ENCODE data around the gene ATG9A. TPM values are rescaled to one million over a fixed set of nuclear protein-coding genes. Genes with fewer than 3 reads are reported as not detected.

ATG9A gene
- total RNA-seq, 5 donors from 2014 or later (not counting 1 experiment from before 2014, with no cell fraction given), result 52.5 to 72.9 (median 57.6) TPM

DNA sequence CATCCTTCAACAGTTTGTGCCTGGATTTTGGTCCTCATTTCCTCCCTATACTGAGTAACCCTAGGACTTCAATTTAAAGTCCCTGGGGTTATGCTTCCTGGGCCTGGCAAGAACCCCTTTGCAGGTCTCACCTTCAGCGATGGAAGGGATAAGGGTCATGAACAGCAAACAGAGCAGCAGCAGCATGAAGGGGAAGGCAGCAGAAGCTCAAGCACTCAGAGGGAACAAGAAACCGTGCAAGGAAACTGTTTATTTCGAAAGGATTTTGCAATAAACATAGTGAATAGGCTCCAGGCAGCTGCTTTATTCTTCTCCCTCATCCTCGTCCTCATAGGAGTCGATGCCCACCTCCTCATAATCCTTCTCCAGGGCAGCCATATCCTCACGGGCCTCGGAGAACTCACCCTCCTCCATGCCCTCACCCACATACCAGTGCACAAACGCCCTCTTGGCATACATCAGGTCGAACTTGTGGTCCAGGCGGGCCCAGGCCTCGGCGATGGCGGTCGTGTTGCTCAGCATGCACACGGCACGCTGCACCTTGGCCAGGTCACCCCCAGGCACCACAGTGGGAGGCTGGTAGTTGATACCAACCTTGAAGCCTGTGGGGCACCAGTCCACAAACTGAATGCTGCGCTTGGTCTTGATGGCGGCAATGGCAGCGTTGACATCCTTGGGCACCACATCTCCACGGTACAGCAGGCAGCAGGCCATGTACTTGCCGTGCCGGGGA is 20.8 kb upstream of the ATG9A start:
- DNase-seq (peak in 1 of 35 experiments; percentile 26), ATAC-seq (replicated peaks in 1 of 4) (no peak)
- CTCF ChIA-PET, result interaction anchor here in 1 of 2 donors (0.5 to 1.9 kb wide), 5 partner anchors 9 to 91 kb away, joined by 3 to 6 read pairs (median 4); partner anchors contain the start of genes ANKZF1 and ATG9A
- POLR2A ChIA-PET, result interaction anchor here (0.5 to 3.0 kb wide), 8 partner anchors 11 to 74 kb away, joined by 3 to 14 read pairs (median 4); partner anchors contain the start of genes DNAJB2 (in 2 of the 2), ANKZF1 (in 1 of the 2), ATG9A (in 1 of the 2) and CNPPD1 (in 1 of the 2)
- Histone ChIP-seq H3K9me3 (no peaks in the 10 kb centered on the region), H3K27ac (ENCODE audit: low read length) (peak overlapping the region; percentile 94), H3K4me1 (ENCODE audit: control insufficient read depth in 1 of 2, extremely low read depth in 1 of 2, insufficient read depth in 2 of 2, low read length in 2 of 2) (peaks cover 51 to 80% of the 10 kb centered on the region in 2 experiments), H3K36me3 (ENCODE audit: control insufficient read depth in 2 of 2, extremely low read depth in 1 of 2, insufficient read depth in 1 of 2, low read length in 1 of 2) (peaks cover 15 to 41% of the 10 kb centered on the region in 2 donors), H3K27me3 (replicated peaks in 1 of 2; ENCODE audit: control insufficient read depth in 2 of 2, extremely low read depth in 1 of 2, insufficient read depth in 2 of 2, low read length in 1 of 2) (no peaks in the 10 kb centered on the region), H3K4me3 (ENCODE audit: control insufficient read depth in 1 of 2, extremely low read depth in 1 of 2, low read length in 1 of 2) (peak overlapping the region; percentile 42 to 64)
- Mint-ChIP-seq H3K27ac (peak overlapping the region; percentile 98 to 99), H3K9me3 (no peaks in the 10 kb centered on the region), H3K4me3 (peak overlapping the region; percentile 75 to 96 (median 83)), H3K4me1 (peaks cover 72 to 76% (median 74%) of the 10 kb centered on the region in 3 donors), H3K27me3 (no peaks in the 10 kb centered on the region), H3K36me3 (peaks cover 39% of the 10 kb centered on the region)
- 76% methylated on average over 17 of the region's 22 CpGs for WGBS (ENCODE audit: insufficient coverage)

DNA sequence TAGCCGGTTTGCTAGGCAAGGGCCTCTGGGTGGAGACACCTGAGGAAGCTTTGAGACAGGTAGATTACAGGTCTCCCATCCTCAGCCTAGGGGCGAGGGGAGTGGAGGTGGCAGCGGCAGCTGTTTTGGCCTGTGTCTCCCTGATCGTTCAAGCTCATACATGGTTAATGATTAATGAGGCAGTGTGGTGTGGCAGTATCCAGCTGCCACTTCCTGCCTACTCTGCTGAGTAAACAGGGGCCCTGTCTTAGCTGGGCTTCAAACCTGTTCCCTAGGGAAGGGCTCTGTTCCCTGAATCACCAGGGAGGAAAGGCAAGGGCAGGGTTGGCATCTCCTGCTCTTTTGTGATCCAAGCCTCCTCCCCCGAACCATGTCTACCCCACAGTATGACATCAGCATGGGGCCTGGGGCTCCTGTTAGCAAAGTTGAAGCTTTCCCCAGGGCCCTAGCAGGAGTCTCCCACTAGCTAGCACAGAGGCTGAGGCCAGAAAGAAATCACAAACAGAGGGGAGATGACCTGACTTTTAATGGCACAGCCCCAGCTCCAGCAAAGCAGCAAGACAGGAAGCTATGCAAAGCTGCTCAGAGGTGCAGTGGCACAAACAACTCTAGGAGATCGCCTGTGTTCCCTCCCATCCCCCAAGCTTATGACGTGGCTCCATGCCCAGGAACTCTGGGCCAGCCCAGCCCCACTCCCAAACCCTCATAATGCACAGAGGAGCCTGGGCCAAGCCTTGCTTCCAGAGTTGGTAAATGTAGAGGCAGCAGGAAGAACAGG is 20.0 kb upstream of the ATG9A start:
- no peaks in the 10 kb centered on the region for H3K27me3 ChIP-seq (replicated peaks in 1 of 2; ENCODE audit: control insufficient read depth in 2 of 2, extremely low read depth in 1 of 2, insufficient read depth in 2 of 2, low read length in 1 of 2)
- H3K4me1 ChIP-seq (ENCODE audit: control insufficient read depth in 1 of 2, extremely low read depth in 1 of 2, insufficient read depth in 2 of 2, low read length in 2 of 2), result peaks cover 56 to 81% of the 10 kb centered on the region in 2 experiments
- 0% methylated on average over 2 of the region's 7 CpGs for WGBS (ENCODE audit: insufficient coverage)
- H3K27me3 Mint-ChIP-seq, result no peaks in the 10 kb centered on the region
- H3K9me3 Mint-ChIP-seq, result no peaks in the 10 kb centered on the region
- peaks cover 76 to 80% (median 76%) of the 10 kb centered on the region in 3 donors for H3K4me1 Mint-ChIP-seq
- peak in 3 of 4 experiments; percentile 7 to 13 (median 10) for ATAC-seq (replicated peaks in 1 of 4)
- peaks cover 39% of the 10 kb centered on the region for H3K36me3 Mint-ChIP-seq
- peak overlapping the region; percentile 98 to 99 for H3K27ac Mint-ChIP-seq
- CTCF ChIA-PET, result interaction anchor here (0.5 to 1.9 kb wide), 10 partner anchors 9 to 187 kb away, joined by 3 to 6 read pairs (median 3); partner anchors contain the start of genes ANKZF1 (in 1 of the 2) and ATG9A (in 1 of the 2)
- peak overlapping the region; percentile 94 for H3K27ac ChIP-seq (ENCODE audit: low read length)
- peaks cover 15 to 41% of the 10 kb centered on the region in 2 donors for H3K36me3 ChIP-seq (ENCODE audit: control insufficient read depth in 2 of 2, extremely low read depth in 1 of 2, insufficient read depth in 1 of 2, low read length in 1 of 2)
- peak overlapping the region; percentile 75 to 96 (median 83) for H3K4me3 Mint-ChIP-seq
- DNase-seq, result peak in 31 of 35 experiments; percentile 19 to 79 (median 54)
- peak overlapping the region; percentile 42 to 64 for H3K4me3 ChIP-seq (ENCODE audit: control insufficient read depth in 1 of 2, extremely low read depth in 1 of 2, low read length in 1 of 2)
- no peaks in the 10 kb centered on the region for H3K9me3 ChIP-seq
- POLR2A ChIA-PET, result interaction anchor here (0.5 to 3.0 kb wide), 11 partner anchors 12 to 353 kb away, joined by 3 to 14 read pairs (median 4); partner anchors contain the start of genes ANKZF1 (in 2 of the 2), ATG9A (in 2 of the 2), DNAJB2 (in 2 of the 2) and CNPPD1 (in 1 of the 2)

DNA sequence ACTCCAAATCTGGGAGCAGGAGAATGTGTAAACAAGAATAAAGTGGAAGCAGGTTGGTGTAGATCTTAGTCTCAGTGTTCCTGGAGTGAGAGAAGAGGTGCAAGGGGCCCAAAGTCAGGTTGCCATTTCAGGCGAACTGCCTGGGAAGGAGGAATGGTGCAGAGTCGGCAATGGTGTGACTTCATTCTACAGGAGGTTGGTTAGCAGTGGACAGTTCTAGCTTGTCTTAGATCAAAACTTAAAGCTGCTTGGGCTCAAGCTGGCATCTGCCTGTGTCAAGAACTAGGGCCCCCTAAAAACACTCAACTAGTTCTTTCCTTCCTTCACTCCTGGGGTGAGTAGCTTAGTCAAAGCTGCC is 19.4 kb upstream of the ATG9A start:
- no CpG with 5 or more reads among the region's 2 CpGs for WGBS (ENCODE audit: insufficient coverage)
- Mint-ChIP-seq H3K4me3 (peak overlapping the region; percentile 75 to 96 (median 83)), H3K9me3 (no peaks in the 10 kb centered on the region), H3K27ac (peak overlapping the region; percentile 98 to 99), H3K4me1 (peaks cover 77 to 82% (median 78%) of the 10 kb centered on the region in 3 donors), H3K27me3 (no peaks in the 10 kb centered on the region), H3K36me3 (peaks cover 39% of the 10 kb centered on the region)
- POLR2A ChIA-PET, result interaction anchor here (0.9 to 3.0 kb wide), 5 partner anchors 19 to 352 kb away, joined by 4 to 14 read pairs (median 10); partner anchors contain the start of genes ANKZF1 (in 2 of the 2), ATG9A (in 2 of the 2) and DNAJB2 (in 2 of the 2)
- peaks cover 15 to 41% of the 10 kb centered on the region in 2 donors for H3K36me3 ChIP-seq (ENCODE audit: control insufficient read depth in 2 of 2, extremely low read depth in 1 of 2, insufficient read depth in 1 of 2, low read length in 1 of 2)
- peak overlapping the region; percentile 42 to 64 for H3K4me3 ChIP-seq (ENCODE audit: control insufficient read depth in 1 of 2, extremely low read depth in 1 of 2, low read length in 1 of 2)
- CTCF ChIA-PET, result interaction anchor here (0.5 to 1.9 kb wide), 9 partner anchors 10 to 186 kb away, joined by 3 to 6 read pairs (median 3); partner anchors contain the start of genes ANKZF1 (in 1 of the 2) and ATG9A (in 1 of the 2)
- H3K4me1 ChIP-seq (ENCODE audit: control insufficient read depth in 1 of 2, extremely low read depth in 1 of 2, insufficient read depth in 2 of 2, low read length in 2 of 2), result peaks cover 57 to 83% of the 10 kb centered on the region in 2 experiments
- H3K9me3 ChIP-seq, result no peaks in the 10 kb centered on the region
- DNase-seq (no peak), ATAC-seq (replicated peaks in 1 of 4) (no peak)
- H3K27ac ChIP-seq (ENCODE audit: low read length), result peak overlapping the region; percentile 94
- no peaks in the 10 kb centered on the region for H3K27me3 ChIP-seq (replicated peaks in 1 of 2; ENCODE audit: control insufficient read depth in 2 of 2, extremely low read depth in 1 of 2, insufficient read depth in 2 of 2, low read length in 1 of 2)

DNA sequence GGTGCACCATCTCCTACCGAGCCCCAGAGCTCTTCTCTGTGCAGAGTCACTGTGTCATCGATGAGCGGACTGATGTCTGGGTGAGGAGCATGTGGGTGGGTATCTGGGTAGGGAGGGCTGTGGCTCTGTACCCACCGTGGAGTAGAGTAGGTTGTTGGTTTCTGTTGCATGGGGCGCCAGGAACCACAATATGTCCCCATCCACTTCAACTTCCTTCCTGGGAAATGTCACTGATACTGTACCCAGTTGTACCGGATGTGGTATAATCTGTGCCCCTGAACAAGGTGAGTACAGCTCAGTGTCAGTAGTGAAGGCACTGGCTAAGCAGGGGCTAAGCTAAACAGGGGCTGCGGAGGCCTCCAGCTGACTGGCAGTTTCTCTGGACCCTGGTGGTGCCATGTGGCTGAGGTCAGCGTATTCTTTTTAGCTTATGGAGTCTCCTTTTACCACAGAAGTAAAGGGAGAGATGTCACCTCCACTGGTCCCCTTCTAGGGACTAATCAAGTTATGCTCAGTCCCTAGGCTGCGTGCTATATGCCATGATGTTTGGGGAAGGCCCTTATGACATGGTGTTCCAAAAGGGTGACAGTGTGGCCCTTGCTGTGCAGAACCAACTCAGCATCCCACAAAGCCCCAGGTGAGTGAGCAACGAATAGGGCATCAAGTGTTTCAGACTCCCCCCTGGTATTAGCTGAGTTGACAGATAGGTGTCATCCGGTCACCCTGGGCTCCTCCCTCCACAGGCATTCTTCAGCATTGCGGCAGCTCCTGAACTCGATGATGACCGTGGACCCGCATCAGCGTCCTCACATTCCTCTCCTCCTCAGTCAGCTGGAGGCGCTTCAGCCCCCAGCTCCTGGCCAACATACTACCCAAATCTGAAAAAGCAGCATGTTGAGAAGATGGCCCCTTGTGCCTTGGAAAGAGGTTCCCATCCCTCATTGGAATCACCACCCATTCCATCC is 18.5 kb upstream of the ATG9A start:
- Histone ChIP-seq H3K4me1 (ENCODE audit: control insufficient read depth in 1 of 2, extremely low read depth in 1 of 2, insufficient read depth in 2 of 2, low read length in 2 of 2) (peaks cover 57 to 83% of the 10 kb centered on the region in 2 experiments), H3K27me3 (replicated peaks in 1 of 2; ENCODE audit: control insufficient read depth in 2 of 2, extremely low read depth in 1 of 2, insufficient read depth in 2 of 2, low read length in 1 of 2) (no peaks in the 10 kb centered on the region), H3K4me3 (ENCODE audit: control insufficient read depth in 1 of 2, extremely low read depth in 1 of 2, low read length in 1 of 2) (peak overlapping the region; percentile 32 to 64), H3K36me3 (ENCODE audit: control insufficient read depth in 2 of 2, extremely low read depth in 1 of 2, insufficient read depth in 1 of 2, low read length in 1 of 2) (peaks cover 15 to 41% of the 10 kb centered on the region in 2 donors), H3K27ac (ENCODE audit: low read length) (peak overlapping the region; percentile 94), H3K9me3 (no peaks in the 10 kb centered on the region)
- Mint-ChIP-seq H3K36me3 (peaks cover 39% of the 10 kb centered on the region), H3K4me1 (peaks cover 78 to 90% (median 79%) of the 10 kb centered on the region in 3 donors), H3K27ac (peak overlapping the region; percentile 98 to 99), H3K9me3 (no peaks in the 10 kb centered on the region), H3K27me3 (no peaks in the 10 kb centered on the region), H3K4me3 (peak overlapping the region; percentile 68 to 83 (median 75))
- ATAC-seq (replicated peaks in 1 of 4) (peak; percentile 73 to 76 (median 73)), DNase-seq (peak; percentile 28 to 86 (median 63))
- CTCF ChIA-PET, result interaction anchor here (0.6 to 1.4 kb wide), 9 partner anchors 18 to 141 kb away, joined by 3 to 8 read pairs (median 3); partner anchors contain the start of genes ANKZF1 (in 1 of the 2) and ATG9A (in 1 of the 2)
- POLR2A ChIA-PET, result interaction anchor here (0.6 to 3.0 kb wide), 4 partner anchors 18 to 61 kb away, joined by 4 to 11 read pairs (median 8); partner anchors contain the start of genes ANKZF1 (in 2 of the 2) and ATG9A (in 2 of the 2)
- WGBS (ENCODE audit: insufficient coverage), result 20% methylated on average over 5 of the region's 17 CpGs

DNA sequence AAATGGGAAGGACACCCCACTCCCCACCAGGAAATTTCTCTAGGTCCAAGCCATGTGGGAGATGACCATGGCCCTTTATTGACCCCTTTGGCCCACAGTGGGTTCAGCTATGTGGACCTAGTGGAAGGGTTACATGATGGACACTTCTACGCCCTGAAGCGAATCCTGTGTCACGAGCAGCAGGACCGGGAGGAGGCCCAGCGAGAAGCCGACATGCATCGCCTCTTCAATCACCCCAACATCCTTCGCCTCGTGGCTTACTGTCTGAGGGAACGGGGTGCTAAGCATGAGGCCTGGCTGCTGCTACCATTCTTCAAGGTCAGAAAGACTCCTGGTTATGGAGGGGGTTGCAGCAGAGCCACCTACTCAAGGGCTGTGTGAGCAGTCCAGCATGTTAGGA is 17.1 kb upstream of the ATG9A start:
- peak overlapping the region in 1 of 2 donors; percentile 5 for H3K4me3 ChIP-seq (ENCODE audit: control insufficient read depth in 1 of 2, extremely low read depth in 1 of 2, low read length in 1 of 2)
- Mint-ChIP-seq H3K27me3 (no peaks in the 10 kb centered on the region), H3K9me3 (no peaks in the 10 kb centered on the region), H3K4me3 (peak overlapping the region; percentile 75 to 92 (median 87)), H3K36me3 (peaks cover 34% of the 10 kb centered on the region), H3K27ac (peak overlapping the region; percentile 98 to 99), H3K4me1 (peaks cover 68 to 78% (median 71%) of the 10 kb centered on the region in 3 donors)
- H3K27ac ChIP-seq (ENCODE audit: low read length), result peak overlapping the region; percentile 94
- no peaks in the 10 kb centered on the region for H3K9me3 ChIP-seq
- WGBS (ENCODE audit: insufficient coverage), result no CpG with 5 or more reads among the region's 10 CpGs
- peaks cover 51 to 75% of the 10 kb centered on the region in 2 experiments for H3K4me1 ChIP-seq (ENCODE audit: control insufficient read depth in 1 of 2, extremely low read depth in 1 of 2, insufficient read depth in 2 of 2, low read length in 2 of 2)
- no peaks in the 10 kb centered on the region for H3K27me3 ChIP-seq (replicated peaks in 1 of 2; ENCODE audit: control insufficient read depth in 2 of 2, extremely low read depth in 1 of 2, insufficient read depth in 2 of 2, low read length in 1 of 2)
- CTCF ChIA-PET, result interaction anchor here in 1 of 2 donors (1.8 to 2.3 kb wide), 3 partner anchors 8 to 49 kb away, joined by 10 to 14 read pairs (median 13); partner anchors contain the start of genes ANKZF1 and ATG9A
- ATAC-seq (replicated peaks in 1 of 4) (no peak), DNase-seq (no peak)
- POLR2A ChIA-PET, result interaction anchor here in 1 of 2 donors (0.6 kb wide), 2 partner anchors 25 to 32 kb away, joined by 3 to 4 read pairs; no protein-coding TSS in a partner anchor
- peaks cover 12 to 35% of the 10 kb centered on the region in 2 donors for H3K36me3 ChIP-seq (ENCODE audit: control insufficient read depth in 2 of 2, extremely low read depth in 1 of 2, insufficient read depth in 1 of 2, low read length in 1 of 2)

All from T-cell (primary cell).